HG03439 (cell line): ENCODE data around the gene HNRNPCL4.
"Not testable (repeated sequence)": the region's sequence is repeated elsewhere in the genome, so short reads cannot be mapped to it uniquely, and the experiment has no call there.

Experiments used
- ATAC-seq: cut with Tn5 transposase; IDR thresholded peaks from one replicate; pipeline ENCODE4 v1.9.1; 2021; ENCODE audit warnings: mild to moderate bottlenecking, moderate library complexity; ENCODE audit not compliant: unreplicated experiment

HNRNPCL4 gene

DNA sequence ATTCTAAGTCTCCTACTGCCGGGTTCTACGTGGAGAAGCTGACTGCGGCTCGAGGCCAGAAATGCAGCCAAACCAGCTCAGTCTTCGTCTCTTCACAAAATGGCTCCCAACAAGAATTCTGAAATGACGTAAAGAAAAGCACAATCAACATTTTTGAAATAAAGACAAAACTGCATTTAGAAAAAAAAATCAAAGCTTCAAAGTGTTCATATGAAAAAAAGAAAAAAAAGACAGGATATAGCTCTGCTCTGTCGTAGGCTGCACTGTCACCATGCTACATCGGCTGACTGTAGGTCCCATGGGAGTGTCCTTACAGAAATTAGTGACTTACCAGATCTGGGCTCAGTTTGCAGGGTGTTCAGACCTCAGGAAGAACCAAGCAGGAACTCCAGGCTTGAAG, at the start of gene HNRNPCL4:
HNRNPCL4 (minus strand) TSS at position 101 of the 400 bp plus-strand sequence. CDS start 164 bp downstream, outside the sequence.
- ATAC-seq: not testable (repeated sequence)

DNA sequence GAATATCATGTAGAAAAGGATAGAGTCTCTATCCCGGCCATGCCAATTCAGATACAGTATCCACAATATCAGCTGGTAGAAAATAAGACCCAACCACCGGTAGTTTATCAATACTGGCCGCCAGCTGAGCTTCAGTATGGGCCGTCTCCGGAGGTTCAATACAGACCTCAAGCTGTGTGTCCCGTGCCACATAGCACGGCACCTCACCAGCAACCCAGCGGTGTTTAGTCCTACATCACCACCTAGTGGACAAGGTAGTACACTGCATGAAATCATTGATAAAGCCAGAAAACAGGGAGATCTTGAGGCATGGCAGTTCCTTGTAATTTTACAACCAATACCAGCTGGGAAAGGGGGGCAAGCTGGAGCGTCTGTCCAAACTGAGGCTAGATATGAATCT, 43.3 kb upstream of the HNRNPCL4 start:
- not testable (repeated sequence) for ATAC-seq

DNA sequence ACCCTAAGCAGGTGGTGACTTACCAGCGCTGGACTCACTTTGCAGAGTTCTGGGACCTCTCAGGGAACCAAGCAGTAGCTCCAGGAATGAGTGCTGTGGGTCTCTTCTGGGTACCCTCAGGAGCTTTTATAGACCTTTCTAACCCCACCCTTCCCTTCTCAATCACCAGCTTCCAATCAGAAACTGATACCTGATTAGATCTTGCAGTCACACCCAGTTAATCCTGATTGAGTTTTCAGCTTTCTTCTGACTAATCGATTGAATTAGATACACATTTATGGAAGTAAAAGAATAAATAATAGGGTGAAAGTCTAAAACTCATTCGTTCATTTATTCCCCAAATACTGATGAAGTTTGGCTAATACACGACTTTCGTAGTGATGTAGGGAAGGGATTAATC, 35.9 kb upstream of the HNRNPCL4 start, which contains the start of gene PRAMEF13:
PRAMEF13 (minus strand) TSS at position 101 of the 400 bp plus-strand sequence. CDS start 1,820 bp downstream, outside the sequence.
- not testable (repeated sequence) for ATAC-seq

DNA sequence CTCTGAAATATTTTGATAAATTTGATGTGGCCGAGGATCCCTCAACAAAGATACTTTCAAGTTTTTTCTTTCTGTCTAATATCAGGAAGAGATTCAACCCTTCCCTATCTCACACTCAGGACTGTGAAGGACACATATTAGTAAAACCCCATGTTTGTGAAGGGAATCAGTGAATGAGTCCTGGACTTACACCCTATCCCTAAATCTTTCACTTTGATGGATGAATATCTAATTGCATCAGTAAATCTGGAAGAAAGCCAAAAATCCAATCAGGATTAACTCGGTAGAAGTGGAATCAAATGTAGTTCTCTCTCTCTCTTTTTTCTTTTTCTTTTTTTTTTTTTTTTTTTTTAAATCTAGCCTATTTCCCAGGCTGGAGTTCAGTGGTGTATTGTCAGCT, 6.1 kb upstream of the HNRNPCL4 start, which contains the start of gene PRAMEF9:
PRAMEF9 (plus strand) TSS at position 301 of the 400 bp plus-strand sequence. CDS start 3,433 bp downstream, outside the sequence.
- not testable (repeated sequence) for ATAC-seq

DNA sequence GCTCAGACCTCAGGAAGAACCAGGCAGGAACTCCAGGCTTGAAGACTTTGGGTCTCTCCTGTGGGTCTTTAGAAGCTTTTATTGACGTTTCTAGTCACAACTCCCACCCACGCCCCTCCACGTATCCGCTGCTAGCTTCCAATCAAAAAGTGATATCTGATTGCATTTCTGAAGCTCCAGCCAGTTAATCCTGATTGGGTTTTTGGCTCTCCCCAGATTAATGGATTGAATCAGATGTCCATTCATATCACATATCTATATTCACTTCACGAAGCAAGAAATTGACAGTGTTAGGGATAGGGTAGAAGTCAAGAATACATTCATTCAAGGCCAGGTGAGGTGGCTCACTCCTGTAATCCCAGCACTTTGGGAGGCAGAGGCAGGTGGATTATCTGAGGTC, 9.5 kb downstream of the HNRNPCL4 start, which contains the start of gene PRAMEF26:
PRAMEF26 (minus strand) TSS at position 101 of the 400 bp plus-strand sequence. CDS start 2,914 bp downstream, outside the sequence.
- not testable (repeated sequence) for ATAC-seq

- ATAC-seq: not testable (repeated sequence)
Measured at GRCh38 chr1:13116754-13117153, 48.7 kb downstream of the HNRNPCL4 start, which contains the start of gene HNRNPCL2. Gene HNRNPCL2, minus strand, starts transcription at chr1:13116854. Its CDS starts 454 bp downstream, at chr1:13116400.
